OCI-LY7 (cell line): ENCODE results near the gene SMIM29. TPM values are rescaled to one million over a fixed set of nuclear protein-coding genes. Genes with fewer than 3 reads are reported as not detected.

ENCODE experiments used
- BruUV-seq: library from RNA; stranded (reverse); fragments of 400-500 nt; replicated peaks from 2 replicates; lab custom pipeline; 2021; lab: Mats Ljungman, UMichigan
- CTCF ChIA-PET: fragments of 300-600 bp; sonication (Branson Sonifier 250); formaldehyde crosslinking; loops from one replicate; lab custom pipeline; 2022; ENCODE audit warnings: antibody characterized with exemption; ENCODE audit not compliant: unreplicated experiment; lab: Charles Lee
- POLR2A ChIA-PET: fragments of 300-600 bp; sonication (Branson Sonifier 250); formaldehyde crosslinking; loops from one replicate; lab custom pipeline; 2022; ENCODE audit warnings: antibody characterized with exemption; lab: Charles Lee
- DNase-seq: peaks from one replicate; pipeline ENCODE4 v3.0.0-alpha.2; 2015; ENCODE audit warnings: low spot score
- H2AFZ ChIP-seq: fragments of 200-600 bp; sonication (generic), shearing (Covaris generic); 2 replicates; pipeline ENCODE4 v1.6.1; 2014; ENCODE audit warnings: mild to moderate bottlenecking, antibody characterized with exemption, low read length, moderate library complexity
- H3K27ac ChIP-seq: fragments of 200-600 bp; sonication (generic); 2 replicates; pipeline ENCODE4 v1.5.1; 2014; ENCODE audit warnings: mixed run types, low read depth, mild to moderate bottlenecking, moderate library complexity, low read length, inconsistent platforms; ENCODE audit not compliant: poor library complexity, severe bottlenecking
- H3K36me3 ChIP-seq: fragments of 200-600 bp; sonication (generic); 2 replicates; pipeline ENCODE4 v1.6.1; 2014; ENCODE audit warnings: mild to moderate bottlenecking, antibody characterized with exemption, low read length, moderate library complexity, mixed read lengths; ENCODE audit not compliant: insufficient read depth
- H3K4me1 ChIP-seq: fragments of 200-600 bp; sonication (generic); 2 replicates; pipeline ENCODE4 v1.5.1; 2014; ENCODE audit warnings: mild to moderate bottlenecking, low read length; ENCODE audit not compliant: insufficient read depth, poor library complexity, severe bottlenecking
- H3K4me2 ChIP-seq: fragments of 200-600 bp; sonication (generic); 2 replicates; pipeline ENCODE4 v1.6.1; 2014; ENCODE audit warnings: mild to moderate bottlenecking, low read length
- H3K4me3 ChIP-seq: fragments of 200-600 bp; sonication (generic); 2 replicates; pipeline ENCODE4 v1.5.1; 2014; ENCODE audit warnings: mild to moderate bottlenecking, low read depth, low read length; ENCODE audit not compliant: poor library complexity, severe bottlenecking
- H3K79me2 ChIP-seq: fragments of 200-600 bp; sonication (generic); 2 replicates; pipeline ENCODE4 v1.6.1; 2016; ENCODE audit warnings: low read depth, mild to moderate bottlenecking, low read length, moderate library complexity, mixed read lengths; ENCODE audit not compliant: insufficient read depth
- H3K9me2 ChIP-seq: fragments of 200-600 bp; sonication (generic); 2 replicates; pipeline ENCODE4 v1.6.1; 2016; ENCODE audit warnings: mild to moderate bottlenecking, low read length, mixed read lengths; ENCODE audit not compliant: insufficient read depth
- H3K9me3 ChIP-seq: fragments of 200-600 bp; sonication (generic); 2 replicates; pipeline ENCODE4 v1.6.1; 2014; ENCODE audit warnings: mild to moderate bottlenecking, mixed run types, low read length, mixed read lengths
- H4K20me1 ChIP-seq: fragments of 200-600 bp; sonication (generic); 2 replicates; pipeline ENCODE4 v1.6.1; 2014; ENCODE audit warnings: mild to moderate bottlenecking, antibody characterized with exemption, low read length, moderate library complexity, mixed read lengths; ENCODE audit not compliant: insufficient read depth
- EZH2phosphoT487 ChIP-seq: fragments of 200-600 bp; sonication (generic); IDR thresholded peaks from 2 replicates; pipeline ENCODE4 v1.6.1; 2018; ENCODE audit warnings: low read depth, borderline replicate concordance, mild to moderate bottlenecking, mixed run types, antibody characterized with exemption, low read length, moderate library complexity, mixed read lengths
- intact Hi-C: fragments of 100-400 bp; cut with micrococcal nuclease; formaldehyde crosslinking; loops from one replicate; pipeline ENCODE4 v1.10.0; 2022; ENCODE audit not compliant: unreplicated experiment
- total RNA-seq, 2 experiments: library from RNA; depleted of rRNA in 1 of 2; stranded (reverse); fragments of >200 nt in 1 of 2; shearing (Covaris generic) in 1 of 2; gene quantifications; 2 replicates each; pipeline ENCODE4 v1.2.3, GENCODE V29; 2014 to 2022
- TF ChIP-seq, protein P1 (sequence below): fragments of 200-600 bp; sonication (generic); conservative IDR thresholded peaks from 2 replicates; pipeline ENCODE4 v1.5.1; 2014; ENCODE audit warnings: mild to moderate bottlenecking, antibody characterized with exemption, low read length, moderate library complexity, mixed read lengths

The SMIM29 gene
- total RNA-seq, 2 experiments from 2014 or later, result 17.3 to 21.3 TPM

GRCh38 chr6:34213772-34214171, 35.0 kb downstream of the SMIM29 start:
- H3K9me2 ChIP-seq, result no peaks in the 10 kb centered on the region
- no peak for DNase-seq
- TF ChIP-seq, protein P1, sequence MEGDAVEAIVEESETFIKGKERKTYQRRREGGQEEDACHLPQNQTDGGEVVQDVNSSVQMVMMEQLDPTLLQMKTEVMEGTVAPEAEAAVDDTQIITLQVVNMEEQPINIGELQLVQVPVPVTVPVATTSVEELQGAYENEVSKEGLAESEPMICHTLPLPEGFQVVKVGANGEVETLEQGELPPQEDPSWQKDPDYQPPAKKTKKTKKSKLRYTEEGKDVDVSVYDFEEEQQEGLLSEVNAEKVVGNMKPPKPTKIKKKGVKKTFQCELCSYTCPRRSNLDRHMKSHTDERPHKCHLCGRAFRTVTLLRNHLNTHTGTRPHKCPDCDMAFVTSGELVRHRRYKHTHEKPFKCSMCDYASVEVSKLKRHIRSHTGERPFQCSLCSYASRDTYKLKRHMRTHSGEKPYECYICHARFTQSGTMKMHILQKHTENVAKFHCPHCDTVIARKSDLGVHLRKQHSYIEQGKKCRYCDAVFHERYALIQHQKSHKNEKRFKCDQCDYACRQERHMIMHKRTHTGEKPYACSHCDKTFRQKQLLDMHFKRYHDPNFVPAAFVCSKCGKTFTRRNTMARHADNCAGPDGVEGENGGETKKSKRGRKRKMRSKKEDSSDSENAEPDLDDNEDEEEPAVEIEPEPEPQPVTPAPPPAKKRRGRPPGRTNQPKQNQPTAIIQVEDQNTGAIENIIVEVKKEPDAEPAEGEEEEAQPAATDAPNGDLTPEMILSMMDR, result no peak
- TF ChIP-seq EZH2phosphoT487, result no peak
- ChIA-PET POLR2A (interaction anchor here (0.7 kb wide), 2 partner anchors 35 to 39 kb away, joined by 3 to 4 read pairs; no protein-coding TSS in a partner anchor), CTCF (no interaction called here)
- no peak overlapping the region for H3K4me3 ChIP-seq
- H3K4me1 ChIP-seq, result no peaks in the 10 kb centered on the region
- no peaks in the 10 kb centered on the region for H3K79me2 ChIP-seq
- no peak overlapping the region for H3K27ac ChIP-seq
- H4K20me1 ChIP-seq, result no peaks in the 10 kb centered on the region
- H3K4me2 ChIP-seq, result no peak overlapping the region
- intact Hi-C loops, result no loop called here
- no peak overlapping the region for H2AFZ ChIP-seq
- no peaks in the 10 kb centered on the region for H3K9me3 ChIP-seq
- no peaks in the 10 kb centered on the region for H3K36me3 ChIP-seq
- BruUV-seq, result no TSS peak

GRCh38 chr6:34207695-34208443, 40.9 kb downstream of the SMIM29 start:
- DNase-seq, result no peak
- Histone ChIP-seq H3K9me3 (no peaks in the 10 kb centered on the region), H3K36me3 (no peaks in the 10 kb centered on the region), H4K20me1 (no peaks in the 10 kb centered on the region), H3K4me3 (no peak overlapping the region), H3K27ac (no peak overlapping the region), H3K4me2 (no peak overlapping the region), H3K4me1 (no peaks in the 10 kb centered on the region), H3K79me2 (no peaks in the 10 kb centered on the region), H2AFZ (no peak overlapping the region; the same call in 1 of the 2 replicates), H3K9me2 (no peaks in the 10 kb centered on the region)
- TF ChIP-seq, protein P1, result no peak
- TF ChIP-seq EZH2phosphoT487, result no peak
- intact Hi-C loops, result no loop called here
- CTCF ChIA-PET, result interaction anchor here (0.6 kb wide), 1 partner anchor 10 kb away, joined by 3 read pairs; no protein-coding TSS in a partner anchor
- POLR2A ChIA-PET, result interaction anchor here (0.6 kb wide), 2 partner anchors 68 to 207 kb away, joined by 3 to 5 read pairs; no protein-coding TSS in a partner anchor
- no TSS peak for BruUV-seq

GRCh38 chr6:34206726-34207125, 42.1 kb downstream of the SMIM29 start:
- no peaks in the 10 kb centered on the region for H4K20me1 ChIP-seq
- H3K4me1 ChIP-seq, result no peaks in the 10 kb centered on the region
- intact Hi-C loops, result no loop called here
- H3K9me3 ChIP-seq, result peaks cover 8% of the 10 kb centered on the region; the same call in 1 of the 2 replicates
- H3K79me2 ChIP-seq, result no peaks in the 10 kb centered on the region
- ChIA-PET POLR2A (no interaction called here), CTCF (interaction anchor here (0.6 kb wide), 1 partner anchor 11 kb away, joined by 3 read pairs; no protein-coding TSS in a partner anchor)
- DNase-seq, result no peak
- no peak overlapping the region for H3K4me3 ChIP-seq
- no peak overlapping the region for H3K4me2 ChIP-seq
- no peak overlapping the region for H2AFZ ChIP-seq
- H3K36me3 ChIP-seq, result no peaks in the 10 kb centered on the region
- H3K9me2 ChIP-seq, result no peaks in the 10 kb centered on the region
- no peak overlapping the region for H3K27ac ChIP-seq
- BruUV-seq, result no TSS peak
- TF ChIP-seq, protein P1, result no peak
- no peak for TF ChIP-seq EZH2phosphoT487
